GM12878 (cell line): Measurements from ENCODE around the gene NPAS3.

Experiments used
- CEBPB ChIP-seq, 2 experiments: fragments of 150-350 bp in 1 of 2; IDR thresholded peaks; 2 replicates each; pipeline ENCODE4 v1.6.1; 2012 to 2014; ENCODE audit warnings: low read depth in 2 of 2, low read length in 2 of 2, borderline replicate concordance in 1 of 2, inconsistent platforms in 1 of 2
- CHD1 ChIP-seq: IDR thresholded peaks from 2 replicates; pipeline ENCODE4 v1.6.1; 2012; ENCODE audit warnings: low read depth, low read length, improper control_type of control experiment
- ESRRA ChIP-seq: IDR thresholded peaks from 2 replicates; pipeline ENCODE4 v1.6.1; 2012; ENCODE audit warnings: mild to moderate bottlenecking, low read length, improper control_type of control experiment
- KDM1A ChIP-seq: fragments of 200-600 bp; sonication (generic); IDR thresholded peaks from 2 replicates; pipeline ENCODE4 v1.6.1; 2016; ENCODE audit warnings: borderline replicate concordance
- MXI1 ChIP-seq: fragments of 150-350 bp; IDR thresholded peaks from 2 replicates; pipeline ENCODE4 v1.6.1; 2011; ENCODE audit warnings: low read depth, mild to moderate bottlenecking, inconsistent platforms, low read length, improper control_type of control experiment
- POLR2A ChIP-seq: IDR thresholded peaks from 2 replicates; pipeline ENCODE4 v1.6.1; 2011; ENCODE audit warnings: low read depth, mild to moderate bottlenecking, low read length
- POLR2AphosphoS5 ChIP-seq: IDR thresholded peaks from 2 replicates; pipeline ENCODE4 v1.6.1; 2011; ENCODE audit warnings: mild to moderate bottlenecking, low read length, inconsistent platforms
- SPI1 ChIP-seq: IDR thresholded peaks from 2 replicates; pipeline ENCODE4 v1.6.1; 2011; ENCODE audit warnings: low read depth, mild to moderate bottlenecking, low read length, moderate library complexity, borderline replicate concordance; ENCODE audit not compliant: insufficient read depth
- TCF7 ChIP-seq: IDR thresholded peaks from 2 replicates; pipeline ENCODE4 v1.6.1; 2014; ENCODE audit warnings: antibody characterized with exemption, borderline replicate concordance
- YBX1 ChIP-seq: fragments of 450-650 bp; IDR thresholded peaks from 2 replicates; pipeline ENCODE4 v1.6.1; 2016; ENCODE audit warnings: antibody characterized with exemption
- ZNF274 ChIP-seq: IDR thresholded peaks from one replicate; pipeline ENCODE4 v1.8.0; 2011; ENCODE audit not compliant: insufficient read length, insufficient read depth
- ZNF384 ChIP-seq: IDR thresholded peaks from 2 replicates; pipeline ENCODE4 v1.6.1; 2012; ENCODE audit warnings: low read depth, mild to moderate bottlenecking, low read length, improper control_type of control experiment, borderline replicate concordance
- TF ChIP-seq, protein P1 (sequence below): IDR thresholded peaks from 2 replicates; pipeline ENCODE4 v1.6.1; 2012; ENCODE audit warnings: improper control_type of control experiment, low read depth, low read length; ENCODE audit not compliant: insufficient replicate concordance
- TF ChIP-seq, protein P2 (sequence below), 3 experiments: IDR thresholded peaks in 2 of 3; conservative IDR thresholded peaks in 1 of 3; 2 replicates each; pipeline ENCODE4 v1.5.1; 2011; ENCODE audit warnings: low read depth in 3 of 3, low read length in 3 of 3, mild to moderate bottlenecking in 3 of 3, control low read depth in 2 of 3, moderate library complexity in 2 of 3, inconsistent platforms in 1 of 3, mixed read lengths in 1 of 3; ENCODE audit not compliant: control insufficient read depth in 2 of 3, insufficient read depth in 1 of 3; ENCODE audit errors: extremely low read depth in 1 of 3

DNA sequence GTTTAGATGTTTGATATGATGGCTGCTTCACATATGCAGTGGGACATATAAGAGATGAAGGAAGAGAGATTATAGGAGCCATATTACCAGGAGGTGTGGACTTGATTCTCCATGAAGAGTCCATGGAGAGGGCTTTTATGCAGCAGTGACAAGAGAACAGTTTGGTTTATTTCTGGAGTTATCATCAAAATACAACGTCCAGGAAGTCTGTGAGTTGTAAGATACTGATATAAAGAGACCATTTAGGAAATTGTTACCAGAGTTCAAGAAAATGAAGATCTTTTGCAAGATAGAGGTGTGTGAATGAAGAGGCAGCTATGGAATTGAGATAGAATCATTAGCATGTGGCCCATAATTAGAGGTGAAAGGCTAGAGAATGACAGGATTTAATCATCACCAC, 431.7 kb downstream of the NPAS3 start:
- TF ChIP-seq KDM1A (no peak), TCF7 (no peak), MXI1 (no peak), YBX1 (no peak), ZNF384 (no peak), CHD1 (no peak), POLR2A (no peak), ZNF274 (no peak), SPI1 (no peak), ESRRA (no peak), CEBPB (IDR thresholded peaks at IDR 0.05; ENCODE audit: borderline replicate concordance in 1 of 2, low read depth in 2 of 2, low read length in 2 of 2) (no peak), POLR2AphosphoS5 (no peak)
- TF ChIP-seq, protein P1, sequence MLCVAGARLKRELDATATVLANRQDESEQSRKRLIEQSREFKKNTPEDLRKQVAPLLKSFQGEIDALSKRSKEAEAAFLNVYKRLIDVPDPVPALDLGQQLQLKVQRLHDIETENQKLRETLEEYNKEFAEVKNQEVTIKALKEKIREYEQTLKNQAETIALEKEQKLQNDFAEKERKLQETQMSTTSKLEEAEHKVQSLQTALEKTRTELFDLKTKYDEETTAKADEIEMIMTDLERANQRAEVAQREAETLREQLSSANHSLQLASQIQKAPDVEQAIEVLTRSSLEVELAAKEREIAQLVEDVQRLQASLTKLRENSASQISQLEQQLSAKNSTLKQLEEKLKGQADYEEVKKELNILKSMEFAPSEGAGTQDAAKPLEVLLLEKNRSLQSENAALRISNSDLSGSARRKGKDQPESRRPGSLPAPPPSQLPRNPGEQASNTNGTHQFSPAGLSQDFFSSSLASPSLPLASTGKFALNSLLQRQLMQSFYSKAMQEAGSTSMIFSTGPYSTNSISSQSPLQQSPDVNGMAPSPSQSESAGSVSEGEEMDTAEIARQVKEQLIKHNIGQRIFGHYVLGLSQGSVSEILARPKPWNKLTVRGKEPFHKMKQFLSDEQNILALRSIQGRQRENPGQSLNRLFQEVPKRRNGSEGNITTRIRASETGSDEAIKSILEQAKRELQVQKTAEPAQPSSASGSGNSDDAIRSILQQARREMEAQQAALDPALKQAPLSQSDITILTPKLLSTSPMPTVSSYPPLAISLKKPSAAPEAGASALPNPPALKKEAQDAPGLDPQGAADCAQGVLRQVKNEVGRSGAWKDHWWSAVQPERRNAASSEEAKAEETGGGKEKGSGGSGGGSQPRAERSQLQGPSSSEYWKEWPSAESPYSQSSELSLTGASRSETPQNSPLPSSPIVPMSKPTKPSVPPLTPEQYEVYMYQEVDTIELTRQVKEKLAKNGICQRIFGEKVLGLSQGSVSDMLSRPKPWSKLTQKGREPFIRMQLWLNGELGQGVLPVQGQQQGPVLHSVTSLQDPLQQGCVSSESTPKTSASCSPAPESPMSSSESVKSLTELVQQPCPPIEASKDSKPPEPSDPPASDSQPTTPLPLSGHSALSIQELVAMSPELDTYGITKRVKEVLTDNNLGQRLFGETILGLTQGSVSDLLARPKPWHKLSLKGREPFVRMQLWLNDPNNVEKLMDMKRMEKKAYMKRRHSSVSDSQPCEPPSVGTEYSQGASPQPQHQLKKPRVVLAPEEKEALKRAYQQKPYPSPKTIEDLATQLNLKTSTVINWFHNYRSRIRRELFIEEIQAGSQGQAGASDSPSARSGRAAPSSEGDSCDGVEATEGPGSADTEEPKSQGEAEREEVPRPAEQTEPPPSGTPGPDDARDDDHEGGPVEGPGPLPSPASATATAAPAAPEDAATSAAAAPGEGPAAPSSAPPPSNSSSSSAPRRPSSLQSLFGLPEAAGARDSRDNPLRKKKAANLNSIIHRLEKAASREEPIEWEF, result no peak
- TF ChIP-seq, protein P2, sequence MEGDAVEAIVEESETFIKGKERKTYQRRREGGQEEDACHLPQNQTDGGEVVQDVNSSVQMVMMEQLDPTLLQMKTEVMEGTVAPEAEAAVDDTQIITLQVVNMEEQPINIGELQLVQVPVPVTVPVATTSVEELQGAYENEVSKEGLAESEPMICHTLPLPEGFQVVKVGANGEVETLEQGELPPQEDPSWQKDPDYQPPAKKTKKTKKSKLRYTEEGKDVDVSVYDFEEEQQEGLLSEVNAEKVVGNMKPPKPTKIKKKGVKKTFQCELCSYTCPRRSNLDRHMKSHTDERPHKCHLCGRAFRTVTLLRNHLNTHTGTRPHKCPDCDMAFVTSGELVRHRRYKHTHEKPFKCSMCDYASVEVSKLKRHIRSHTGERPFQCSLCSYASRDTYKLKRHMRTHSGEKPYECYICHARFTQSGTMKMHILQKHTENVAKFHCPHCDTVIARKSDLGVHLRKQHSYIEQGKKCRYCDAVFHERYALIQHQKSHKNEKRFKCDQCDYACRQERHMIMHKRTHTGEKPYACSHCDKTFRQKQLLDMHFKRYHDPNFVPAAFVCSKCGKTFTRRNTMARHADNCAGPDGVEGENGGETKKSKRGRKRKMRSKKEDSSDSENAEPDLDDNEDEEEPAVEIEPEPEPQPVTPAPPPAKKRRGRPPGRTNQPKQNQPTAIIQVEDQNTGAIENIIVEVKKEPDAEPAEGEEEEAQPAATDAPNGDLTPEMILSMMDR (IDR thresholded peaks at IDR 0.05 in 2 of 3, conservative IDR thresholded peaks at IDR 0.05 in 1 of 3; ENCODE audit: control insufficient read depth in 2 of 3, extremely low read depth in 1 of 3, insufficient read depth in 1 of 3, low read depth in 3 of 3, low read length in 3 of 3), result no peak
